DMS114 treated with DMSO at 0.1 percent for 48 hours (cell line): ENCODE measurements around the gene GJD2.

Experiments used
- DNase-seq: peaks from one replicate; lab custom pipeline; 2025; ENCODE audit not compliant: unreplicated experiment; lab: John Stamatoyannopoulos, UW

Gene GJD2

GRCh38 chr15:34754674-34755418 is at the start of gene GJD2:
Gene GJD2 (minus strand): TSS chr15:34754998. CDS start chr15:34754488, 510 bp downstream.
- no peak for DNase-seq

GRCh38 chr15:34804113-34804512 is 49.3 kb upstream of the GJD2 start:
- no peak for DNase-seq

- no peak for DNase-seq
Observed at GRCh38 chr15:34802803-34803750, 48.3 kb upstream of the GJD2 start.

- no peak for DNase-seq
Observed at GRCh38 chr15:34802371-34802770, 47.6 kb upstream of the GJD2 start.

GRCh38 chr15:34799149-34800101 is 44.6 kb upstream of the GJD2 start:
- no peak for DNase-seq

GRCh38 chr15:34796847-34797435 is 42.1 kb upstream of the GJD2 start:
- DNase-seq, result no peak

GRCh38 chr15:34795267-34796081 is 40.7 kb upstream of the GJD2 start, which contains the start of gene ACTC1:
Gene ACTC1 (minus strand): TSS chr15:34795549. CDS start chr15:34794808, 741 bp downstream.
- no peak for DNase-seq

GRCh38 chr15:34794590-34795206 is 39.9 kb upstream of the GJD2 start:
- no peak for DNase-seq

GRCh38 chr15:34793901-34794300 is 39.1 kb upstream of the GJD2 start:
- no peak for DNase-seq

- DNase-seq, result no peak
Observed at GRCh38 chr15:34793071-34793470, 38.3 kb upstream of the GJD2 start.

- no peak for DNase-seq
Observed at GRCh38 chr15:34791701-34792100, 36.9 kb upstream of the GJD2 start.

- no peak for DNase-seq
Observed at GRCh38 chr15:34790121-34790520, 35.3 kb upstream of the GJD2 start.

GRCh38 chr15:34789326-34789725 is 34.5 kb upstream of the GJD2 start:
- DNase-seq, result no peak

GRCh38 chr15:34786206-34786605 is 31.4 kb upstream of the GJD2 start:
- DNase-seq, result no peak

GRCh38 chr15:34783991-34784390 is 29.2 kb upstream of the GJD2 start:
- DNase-seq, result no peak

GRCh38 chr15:34783431-34783830 is 28.6 kb upstream of the GJD2 start:
- no peak for DNase-seq

GRCh38 chr15:34782901-34783300 is 28.1 kb upstream of the GJD2 start:
- DNase-seq, result no peak

- no peak for DNase-seq
Observed at GRCh38 chr15:34780725-34781124, 25.9 kb upstream of the GJD2 start.

GRCh38 chr15:34776606-34777105 is 21.9 kb upstream of the GJD2 start:
- DNase-seq, result no peak
